Ovary (tissue), 3 donors: ENCODE results near the gene DNASE1L3.

Experiments used
- EP300 ChIP-seq: sonication (generic); formaldehyde crosslinking; IDR thresholded peaks from one replicate; pipeline ENCODE4 v1.6.1; 2017; ENCODE audit warnings: antibody characterized with exemption
- POLR2A ChIP-seq: fragments of 450-650 bp; IDR thresholded peaks from one replicate; pipeline ENCODE4 v1.6.1; 2017; ENCODE audit warnings: antibody characterized with exemption, mild to moderate bottlenecking, moderate library complexity
- TF ChIP-seq, protein P1 (sequence below), 3 donors: fragments of 450-650 bp in 2 of 3; fragments of 200-600 bp in 1 of 3; IDR thresholded peaks; one replicate each; pipeline versions ENCODE4 v1.5.1 to v1.8.0; 2016 to 2022; ENCODE audit warnings: antibody characterized with exemption in 3 of 3, mild to moderate bottlenecking in 1 of 3
- donor health status: DM: no; HTN: no; CAD: no.

GRCh38 chr3:58176827-58177489 is 33.8 kb downstream of the DNASE1L3 start:
- TF ChIP-seq POLR2A (no peak), EP300 (no peak)
- TF ChIP-seq, protein P1, sequence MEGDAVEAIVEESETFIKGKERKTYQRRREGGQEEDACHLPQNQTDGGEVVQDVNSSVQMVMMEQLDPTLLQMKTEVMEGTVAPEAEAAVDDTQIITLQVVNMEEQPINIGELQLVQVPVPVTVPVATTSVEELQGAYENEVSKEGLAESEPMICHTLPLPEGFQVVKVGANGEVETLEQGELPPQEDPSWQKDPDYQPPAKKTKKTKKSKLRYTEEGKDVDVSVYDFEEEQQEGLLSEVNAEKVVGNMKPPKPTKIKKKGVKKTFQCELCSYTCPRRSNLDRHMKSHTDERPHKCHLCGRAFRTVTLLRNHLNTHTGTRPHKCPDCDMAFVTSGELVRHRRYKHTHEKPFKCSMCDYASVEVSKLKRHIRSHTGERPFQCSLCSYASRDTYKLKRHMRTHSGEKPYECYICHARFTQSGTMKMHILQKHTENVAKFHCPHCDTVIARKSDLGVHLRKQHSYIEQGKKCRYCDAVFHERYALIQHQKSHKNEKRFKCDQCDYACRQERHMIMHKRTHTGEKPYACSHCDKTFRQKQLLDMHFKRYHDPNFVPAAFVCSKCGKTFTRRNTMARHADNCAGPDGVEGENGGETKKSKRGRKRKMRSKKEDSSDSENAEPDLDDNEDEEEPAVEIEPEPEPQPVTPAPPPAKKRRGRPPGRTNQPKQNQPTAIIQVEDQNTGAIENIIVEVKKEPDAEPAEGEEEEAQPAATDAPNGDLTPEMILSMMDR (IDR thresholded peaks at IDR 0.05) = no peak
